GM23248 (cell line): ENCODE results near the gene SEPTIN14.

ENCODE experiments used
- EZH2 ChIP-seq: fragments of 200-600 bp; sonication (generic); IDR thresholded peaks from 2 replicates; pipeline ENCODE4 v1.6.1; 2018; ENCODE audit warnings: antibody characterized with exemption, mild to moderate bottlenecking; ENCODE audit not compliant: insufficient read depth, poor library complexity, severe bottlenecking
- EZH2phosphoT487 ChIP-seq: fragments of 200-600 bp; sonication (generic); IDR thresholded peaks from 2 replicates; pipeline ENCODE4 v1.6.1; 2018; ENCODE audit warnings: antibody characterized with exemption, moderate library complexity, mild to moderate bottlenecking, low read depth; ENCODE audit not compliant: insufficient read depth

GRCh38 chr7:55893940-55894339 lies 31.4 kb upstream of the SEPTIN14 start:
- no peak for TF ChIP-seq EZH2phosphoT487
- no peak for TF ChIP-seq EZH2
